SU-DHL-6 (cell line): ENCODE data around the gene RNF111.

Experiments
- CTCF ChIP-seq: fragments of 200-600 bp; sonication (generic); IDR thresholded peaks from one replicate; pipeline ENCODE4 v1.5.1; 2017; ENCODE audit warnings: antibody characterized with exemption, mild to moderate bottlenecking, low read length, moderate library complexity; ENCODE audit not compliant: insufficient read depth, poor library complexity, severe bottlenecking
- EZH2phosphoT487 ChIP-seq: fragments of 200-600 bp; sonication (generic), shearing (Covaris generic); conservative IDR thresholded peaks from 2 replicates; pipeline ENCODE4 v1.6.1; 2018; ENCODE audit warnings: mild to moderate bottlenecking, antibody characterized with exemption, low read length, moderate library complexity, mixed read lengths

GRCh38 chr15:59104912-59105732 lies 117.7 kb downstream of the RNF111 start, which contains the start of gene CCNB2:
- TF ChIP-seq CTCF (no peak), EZH2phosphoT487 (no peak)
